ENCODE measurements around the gene MFSD12. TPM values are rescaled to one million over a fixed set of nuclear protein-coding genes. Genes with fewer than 3 reads are reported as not detected.

The MFSD12 gene
- polyA plus RNA-seq, 6 donors from 2014 or later, result 19.1 to 37.6 (median 26.7) TPM

DNA sequence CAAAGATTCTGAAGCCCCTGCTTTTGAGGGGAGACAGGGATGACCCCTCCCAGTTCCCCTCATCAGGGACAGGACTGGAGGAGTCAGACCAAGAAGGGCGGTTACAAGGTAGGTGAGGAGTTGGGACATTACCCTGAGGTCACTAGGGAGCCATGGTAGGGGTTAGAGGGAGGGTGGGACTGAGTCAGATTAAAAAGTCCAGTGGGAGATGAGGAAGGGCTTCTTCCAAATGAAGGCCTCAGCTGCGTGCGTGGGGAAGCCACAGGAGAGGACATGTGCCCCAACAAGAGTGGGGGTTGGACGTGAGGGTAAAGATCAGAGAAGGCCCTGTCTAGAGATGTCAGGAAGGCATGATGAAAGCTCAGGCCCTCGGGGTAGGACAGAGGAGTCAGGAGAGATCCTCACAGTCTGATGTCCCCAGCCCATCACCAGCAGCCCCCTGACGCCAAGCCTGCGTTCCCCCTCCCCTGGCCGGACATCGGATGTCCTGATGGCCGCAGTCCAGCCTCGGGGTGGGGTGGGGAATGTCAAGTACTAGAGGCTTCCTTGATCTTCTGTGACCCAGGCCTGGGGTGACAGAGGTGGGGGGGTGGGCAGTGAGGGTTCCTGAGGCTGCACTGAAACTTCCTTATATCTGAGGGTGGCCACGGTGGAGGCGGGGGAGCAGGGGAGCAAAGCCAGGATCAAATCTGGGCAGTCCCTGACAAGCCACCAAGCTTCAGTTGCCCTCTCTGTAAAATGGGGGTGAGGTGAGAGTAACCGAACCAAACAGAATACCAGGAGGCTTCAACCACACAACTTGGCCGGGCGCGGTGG lies 6.5 kb upstream of the MFSD12 start:
- no peak for ATAC-seq (ENCODE audit: low read depth in 2 of 2)
- Mint-ChIP-seq H3K27ac (peak overlapping the region in 2 of 6 donors; percentile 37 to 87), H3K4me1 (peaks cover 0 to 2% (median 0%) of the 10 kb centered on the region in 3 donors), H3K4me3 (peak overlapping the region in 1 of 8 donors; percentile 29), H3K36me3 (no peaks in the 10 kb centered on the region), H3K9me3 (no peaks in the 10 kb centered on the region), H3K27me3 (no peaks in the 10 kb centered on the region)
- DNase-seq, result no peak

DNA sequence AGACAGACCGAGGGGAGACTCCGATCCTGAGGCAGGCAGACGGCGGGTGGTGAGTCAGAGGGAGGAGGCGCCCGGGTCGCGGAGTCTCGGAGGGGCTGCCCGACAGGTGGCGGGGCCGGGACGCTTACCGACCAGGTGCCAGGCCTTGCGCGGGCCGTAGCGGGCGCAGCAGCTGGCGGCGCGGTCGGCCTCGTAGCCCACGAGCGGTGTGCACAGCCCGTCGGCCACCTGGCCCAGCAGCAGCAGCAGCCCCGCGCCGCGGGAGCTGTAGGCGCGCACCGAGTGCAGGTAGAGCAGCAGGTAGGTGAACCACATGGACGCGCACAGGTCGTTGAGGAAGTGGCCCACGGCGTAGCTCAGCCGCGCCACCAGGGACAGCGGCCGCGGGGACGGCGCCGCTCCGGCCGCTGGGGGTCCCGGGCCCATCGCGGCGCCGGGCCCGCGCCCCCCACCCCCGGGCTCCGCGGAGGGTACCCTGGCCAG lies 367 bp downstream of the MFSD12 start:
- Mint-ChIP-seq H3K4me3 (peak overlapping the region; percentile 86 to 99 (median 93)), H3K36me3 (no peaks in the 10 kb centered on the region), H3K27me3 (no peaks in the 10 kb centered on the region), H3K4me1 (peaks cover 36 to 53% (median 39%) of the 10 kb centered on the region in 3 donors), H3K9me3 (no peaks in the 10 kb centered on the region), H3K27ac (peak overlapping the region in 5 of 6 donors; percentile 5 to 97 (median 70))
- DNase-seq, result peak; percentile 49
- peak; percentile 34 for ATAC-seq (ENCODE audit: low read depth in 2 of 2)

DNA sequence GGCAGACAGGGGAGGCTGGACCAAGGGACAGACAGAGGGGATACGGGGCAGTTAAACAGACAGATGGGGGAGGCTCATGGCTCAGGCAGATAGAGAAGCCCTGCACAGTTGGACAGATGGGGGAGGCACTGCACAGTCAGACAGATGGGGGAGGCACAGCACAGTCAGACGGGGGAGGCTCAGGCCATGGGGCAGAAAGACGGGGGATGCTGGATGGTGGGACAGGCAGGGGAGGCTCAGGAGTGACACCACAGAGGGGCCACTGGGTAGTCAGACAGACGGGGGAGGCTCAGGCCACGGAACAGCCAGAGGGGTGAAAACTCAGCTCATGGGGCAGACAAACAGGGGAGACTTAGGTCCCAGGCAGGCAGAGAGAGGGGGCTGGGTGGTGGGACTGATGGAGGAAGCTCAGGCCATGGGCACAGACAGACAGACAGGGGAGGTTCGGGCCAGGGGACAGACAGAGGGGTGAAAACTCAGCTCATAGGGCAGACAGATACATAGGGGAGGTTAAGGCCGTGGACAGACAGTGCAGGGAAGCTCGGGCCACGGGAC lies 886 bp downstream of the MFSD12 start:
- Mint-ChIP-seq H3K27me3 (no peaks in the 10 kb centered on the region), H3K36me3 (no peaks in the 10 kb centered on the region), H3K4me1 (peaks cover 40 to 58% (median 44%) of the 10 kb centered on the region in 3 donors), H3K27ac (peak overlapping the region; percentile 61 to 97 (median 80)), H3K4me3 (peak overlapping the region; percentile 86 to 99 (median 93)), H3K9me3 (no peaks in the 10 kb centered on the region)
- DNase-seq (no peak), ATAC-seq (ENCODE audit: low read depth in 2 of 2) (no peak)

DNA sequence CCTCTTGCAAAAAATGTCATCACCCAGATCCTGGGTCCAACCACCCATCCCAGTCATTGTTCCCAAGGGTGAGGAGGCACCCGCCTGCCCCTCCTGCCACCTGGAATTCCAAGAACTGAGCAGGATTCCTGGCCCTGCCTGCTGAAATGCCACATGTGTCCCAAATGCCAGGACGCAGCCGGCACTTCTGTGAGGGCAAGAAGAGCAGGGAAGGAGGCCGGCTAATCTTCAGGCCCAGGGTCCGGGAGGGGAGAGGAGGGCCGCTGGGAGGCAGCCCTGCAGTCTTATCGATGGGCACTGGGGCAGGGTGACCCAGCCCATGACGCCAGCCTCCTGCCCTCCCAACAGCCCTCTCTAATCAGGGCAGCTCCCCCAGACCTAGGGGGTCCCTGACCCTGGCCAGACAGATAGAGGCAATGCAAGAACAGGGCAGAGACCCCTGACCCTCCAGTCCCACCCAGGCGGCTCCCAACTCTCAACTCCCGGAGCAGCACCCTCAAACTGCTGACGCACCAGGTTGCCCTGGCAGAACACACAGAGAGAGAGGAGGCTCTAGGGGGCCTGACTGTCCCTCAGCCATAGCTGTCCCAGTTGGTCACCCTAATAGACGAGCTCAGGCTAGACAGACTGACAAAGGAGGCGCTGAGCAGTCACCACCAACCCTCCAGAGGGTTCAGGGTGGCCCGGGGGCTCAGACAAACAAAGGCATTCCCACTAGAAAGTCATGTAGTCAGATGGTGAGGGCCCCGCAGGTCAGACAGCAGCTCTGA lies 1.5 kb downstream of the MFSD12 start:
- H3K4me3 Mint-ChIP-seq, result peak overlapping the region; percentile 86 to 99 (median 93)
- no peaks in the 10 kb centered on the region for H3K36me3 Mint-ChIP-seq
- peak overlapping the region in 5 of 6 donors; percentile 33 to 92 (median 86) for H3K27ac Mint-ChIP-seq
- no peak for ATAC-seq (ENCODE audit: low read depth in 2 of 2)
- H3K4me1 Mint-ChIP-seq, result peaks cover 42 to 61% (median 47%) of the 10 kb centered on the region in 3 donors
- DNase-seq, result no peak
- H3K27me3 Mint-ChIP-seq, result no peaks in the 10 kb centered on the region
- H3K9me3 Mint-ChIP-seq, result no peaks in the 10 kb centered on the region

DNA sequence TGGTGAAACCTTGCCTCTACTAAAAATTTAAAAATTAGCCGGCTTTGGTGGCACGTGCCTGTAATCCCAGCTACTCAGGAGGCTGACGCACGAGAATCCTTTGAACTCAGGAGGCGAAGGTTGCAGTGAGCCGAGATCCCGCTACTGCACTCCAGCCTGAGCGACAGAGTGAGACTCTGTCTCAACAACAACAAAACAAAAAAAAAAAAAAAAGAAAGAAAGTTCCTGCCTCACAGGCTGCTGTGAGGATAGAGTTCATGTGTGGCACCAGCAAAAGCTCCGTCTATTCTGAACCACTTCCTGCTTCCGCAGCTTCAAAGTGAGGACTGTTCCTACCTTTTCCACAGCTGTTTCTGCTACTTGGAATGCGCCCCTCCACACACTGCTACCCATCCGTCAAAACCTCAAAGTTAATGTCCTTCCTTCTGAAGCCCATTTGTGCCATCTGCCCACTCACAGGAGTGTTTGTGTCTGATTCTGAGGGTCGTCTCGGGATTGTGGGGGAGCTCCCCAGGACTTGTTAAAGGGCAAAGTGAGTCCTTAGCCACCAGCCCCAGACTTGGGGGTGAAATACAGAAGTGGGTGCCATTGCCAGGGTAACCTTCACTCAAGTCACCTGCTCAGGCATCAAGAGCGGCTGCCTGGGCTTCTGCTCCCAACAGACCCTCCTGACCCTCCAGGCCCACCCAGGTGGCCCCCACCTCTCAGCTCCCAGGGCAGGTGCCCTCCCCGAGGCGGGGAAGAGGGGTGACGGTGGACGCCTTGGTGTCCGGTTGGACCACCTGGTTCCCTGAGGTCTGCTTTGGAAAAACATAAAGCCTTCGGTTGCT lies 2.9 kb downstream of the MFSD12 start:
- DNase-seq (no peak), ATAC-seq (ENCODE audit: low read depth in 2 of 2) (no peak)
- Mint-ChIP-seq H3K36me3 (no peaks in the 10 kb centered on the region), H3K27me3 (no peaks in the 10 kb centered on the region), H3K4me1 (peaks cover 44 to 64% (median 50%) of the 10 kb centered on the region in 3 donors), H3K4me3 (peak overlapping the region; percentile 71 to 95 (median 88)), H3K27ac (peak overlapping the region in 5 of 6 donors; percentile 63 to 96 (median 88)), H3K9me3 (no peaks in the 10 kb centered on the region)

DNA sequence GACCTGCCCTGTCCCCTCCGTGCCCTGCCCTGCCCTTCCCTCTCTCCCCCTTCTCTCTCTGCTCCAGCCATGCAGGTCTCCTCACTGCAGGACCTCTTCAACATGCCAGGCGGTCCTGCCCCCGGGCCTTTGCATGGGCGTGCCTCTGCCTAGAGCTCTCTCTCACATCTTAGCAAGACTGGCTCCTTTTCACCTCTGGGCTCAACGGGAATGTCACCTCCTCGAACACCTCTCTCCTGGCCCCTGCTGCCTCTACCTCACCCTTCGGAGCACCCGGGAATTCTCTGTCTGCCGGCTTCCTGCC lies 5.6 kb downstream of the MFSD12 start:
- peak overlapping the region in 4 of 6 donors; percentile 10 to 98 (median 90) for H3K27ac Mint-ChIP-seq
- no peaks in the 10 kb centered on the region for H3K9me3 Mint-ChIP-seq
- no peaks in the 10 kb centered on the region for H3K27me3 Mint-ChIP-seq
- H3K4me1 Mint-ChIP-seq, result peaks cover 38 to 54% (median 47%) of the 10 kb centered on the region in 3 donors
- no peaks in the 10 kb centered on the region for H3K36me3 Mint-ChIP-seq
- DNase-seq, result no peak
- no peak for ATAC-seq (ENCODE audit: low read depth in 2 of 2)
- H3K4me3 Mint-ChIP-seq, result peak overlapping the region in 5 of 8 donors; percentile 8 to 60 (median 56)

DNA sequence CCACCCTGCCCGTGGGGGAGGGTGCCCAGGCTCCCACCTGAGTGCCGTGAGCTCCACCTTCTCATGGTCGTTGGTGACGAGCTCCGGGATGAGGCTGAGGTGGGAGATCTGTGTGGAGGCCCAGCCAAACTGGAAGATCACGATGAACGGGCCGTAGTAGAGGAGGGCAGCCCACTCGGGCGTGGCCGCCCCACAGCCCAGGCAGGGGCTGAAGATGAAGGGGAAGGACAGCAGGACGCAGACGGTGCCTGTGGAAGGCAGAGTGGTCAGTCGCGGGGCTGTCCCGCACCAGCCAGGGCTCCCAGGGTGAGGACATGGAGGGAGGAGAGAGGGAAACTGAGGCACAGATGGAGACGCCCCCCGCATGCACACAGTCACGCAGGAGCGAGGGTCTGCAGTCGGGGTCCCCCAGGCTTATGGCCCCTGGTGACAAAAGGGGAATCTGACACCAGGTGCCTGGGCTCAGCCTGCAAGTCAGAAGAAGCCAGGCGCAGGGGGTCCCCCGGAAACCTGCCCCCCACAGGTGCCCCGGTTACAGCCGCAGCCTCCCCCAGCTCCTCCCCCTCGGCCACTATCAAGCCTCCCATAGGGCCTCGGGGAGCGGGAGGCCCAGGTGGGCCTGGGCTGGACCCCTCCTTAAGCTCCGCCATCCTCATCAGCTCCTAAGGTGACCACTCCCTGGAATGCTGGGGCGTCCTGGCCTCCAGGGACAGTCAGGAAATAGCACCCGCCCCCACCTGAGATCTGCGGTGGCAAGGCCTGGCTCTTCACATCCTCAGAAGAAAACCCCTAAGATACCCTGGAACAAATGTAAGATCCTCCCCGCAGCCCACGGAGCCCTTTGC lies 6.2 kb downstream of the MFSD12 start:
- Mint-ChIP-seq H3K36me3 (no peaks in the 10 kb centered on the region), H3K9me3 (no peaks in the 10 kb centered on the region), H3K4me1 (peaks cover 32 to 48% (median 41%) of the 10 kb centered on the region in 3 donors), H3K4me3 (peak overlapping the region in 6 of 8 donors; percentile 8 to 72 (median 58)), H3K27ac (peak overlapping the region in 4 of 6 donors; percentile 34 to 98 (median 90)), H3K27me3 (no peaks in the 10 kb centered on the region)
- DNase-seq (no peak), ATAC-seq (ENCODE audit: low read depth in 2 of 2) (no peak)

DNA sequence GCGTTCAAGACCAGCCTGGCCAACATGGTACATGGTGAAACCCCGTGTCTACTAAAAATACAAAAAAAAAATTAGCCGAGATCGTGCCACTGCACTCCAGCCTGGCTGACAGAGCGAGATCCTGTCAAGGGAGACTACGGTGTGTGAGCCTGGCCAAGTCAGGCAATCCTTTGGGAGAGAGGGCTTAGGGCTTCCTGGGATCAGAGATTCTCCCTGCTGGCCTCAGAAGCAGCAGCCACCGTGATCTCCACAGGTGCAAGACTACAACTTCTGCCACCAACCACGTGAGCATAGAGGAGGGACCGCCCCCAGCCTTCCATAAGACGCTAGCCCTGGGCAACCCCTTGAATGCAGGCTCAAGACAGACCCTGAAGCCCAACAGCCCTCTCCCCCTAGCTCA lies 7.6 kb downstream of the MFSD12 start:
- peak overlapping the region in 1 of 8 donors; percentile 78 for H3K4me3 Mint-ChIP-seq
- H3K36me3 Mint-ChIP-seq, result peaks cover 0 to 12% of the 10 kb centered on the region in 2 donors
- H3K27ac Mint-ChIP-seq, result peak overlapping the region in 1 of 6 donors; percentile 32
- no peak for ATAC-seq (ENCODE audit: low read depth in 2 of 2)
- peaks cover 31 to 45% (median 38%) of the 10 kb centered on the region in 3 donors for H3K4me1 Mint-ChIP-seq
- H3K27me3 Mint-ChIP-seq, result no peaks in the 10 kb centered on the region
- H3K9me3 Mint-ChIP-seq, result no peaks in the 10 kb centered on the region
- no peak for DNase-seq

DNA sequence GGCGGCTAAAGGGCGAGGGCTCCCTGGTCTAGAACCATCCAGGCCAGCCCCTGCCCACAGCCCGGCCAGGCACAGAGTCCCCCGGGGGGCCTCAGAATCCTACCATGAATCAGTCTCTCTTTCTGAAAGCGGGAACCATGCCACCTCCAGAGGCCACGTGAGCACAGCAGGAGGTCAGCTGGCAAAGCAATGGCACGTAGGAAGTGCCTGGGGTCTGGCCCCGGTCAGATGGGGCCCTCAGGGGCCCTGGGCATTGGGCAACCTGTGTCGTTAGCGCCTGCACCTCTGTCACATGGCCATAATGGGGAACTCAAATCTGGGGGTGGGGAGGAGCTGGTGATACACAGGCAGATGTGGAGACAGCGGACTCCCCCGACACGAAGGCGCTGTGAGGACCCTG lies 8.8 kb downstream of the MFSD12 start:
- DNase-seq (no peak), ATAC-seq (ENCODE audit: low read depth in 2 of 2) (no peak)
- Mint-ChIP-seq H3K4me3 (no peak overlapping the region), H3K9me3 (no peaks in the 10 kb centered on the region), H3K4me1 (peaks cover 27 to 36% (median 32%) of the 10 kb centered on the region in 3 donors), H3K27me3 (no peaks in the 10 kb centered on the region), H3K27ac (no peak overlapping the region), H3K36me3 (peaks cover 0 to 12% of the 10 kb centered on the region in 2 donors)

DNA sequence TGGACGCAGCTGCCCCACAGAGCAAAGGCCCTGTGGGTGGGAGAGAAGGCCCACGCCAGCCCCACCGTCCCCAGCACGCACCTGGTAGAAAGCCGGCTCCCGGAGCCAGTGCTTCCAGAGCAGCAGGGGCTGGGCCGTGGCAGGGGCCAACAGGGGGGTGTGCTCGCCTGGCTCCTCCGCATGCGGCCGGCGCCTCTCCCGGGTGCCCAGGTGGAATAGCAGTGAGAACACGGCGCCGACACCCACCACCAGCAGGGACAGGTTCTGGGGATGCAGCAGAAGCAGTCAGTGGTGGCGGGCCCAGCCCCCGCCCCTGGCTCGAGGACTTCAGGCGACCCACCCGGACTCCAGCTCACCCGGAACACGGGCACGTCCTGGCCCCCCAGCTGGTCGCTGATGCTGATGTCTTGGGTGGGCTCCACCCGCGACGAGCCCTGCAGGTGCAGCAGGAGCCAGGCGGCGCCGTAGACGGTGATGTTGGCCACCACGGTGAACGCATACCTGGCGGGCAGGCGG lies 9.6 kb downstream of the MFSD12 start:
- Mint-ChIP-seq H3K4me3 (no peak overlapping the region), H3K9me3 (no peaks in the 10 kb centered on the region), H3K4me1 (peaks cover 23 to 29% (median 28%) of the 10 kb centered on the region in 3 donors), H3K27ac (no peak overlapping the region), H3K36me3 (peaks cover 0 to 12% of the 10 kb centered on the region in 2 donors), H3K27me3 (no peaks in the 10 kb centered on the region)
- no peak for ATAC-seq (ENCODE audit: low read depth in 2 of 2)
- no peak for DNase-seq

DNA sequence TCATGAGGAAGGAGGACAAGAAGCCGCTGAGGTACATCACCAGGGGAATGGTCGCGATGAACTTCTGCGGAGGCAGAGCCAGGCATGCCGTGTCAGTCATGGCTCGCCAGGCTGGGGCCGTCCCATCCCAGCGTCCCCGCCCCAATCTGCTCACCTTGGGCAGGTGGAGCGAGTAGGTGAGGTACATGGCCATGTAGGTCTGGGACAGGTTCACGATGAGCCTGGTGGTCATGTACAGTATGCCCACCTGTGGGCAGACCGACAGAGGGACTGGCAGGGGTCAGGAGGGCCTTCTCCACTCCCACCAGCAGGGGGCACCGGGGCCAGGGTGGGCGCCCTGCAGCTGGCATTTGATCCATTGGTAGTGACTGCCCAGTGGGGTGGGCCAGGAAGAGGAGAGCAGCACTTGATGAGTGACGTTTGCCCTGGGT lies 10.1 kb downstream of the MFSD12 start:
- ATAC-seq (ENCODE audit: low read depth in 2 of 2), result peak; percentile 23 to 24
- no peak overlapping the region for H3K4me3 Mint-ChIP-seq
- H3K27me3 Mint-ChIP-seq, result no peaks in the 10 kb centered on the region
- no peak overlapping the region for H3K27ac Mint-ChIP-seq
- H3K36me3 Mint-ChIP-seq, result peaks cover 0 to 12% of the 10 kb centered on the region in 2 donors
- no peaks in the 10 kb centered on the region for H3K9me3 Mint-ChIP-seq
- peak; percentile 18 for DNase-seq
- H3K4me1 Mint-ChIP-seq, result peaks cover 18 to 24% (median 22%) of the 10 kb centered on the region in 3 donors

DNA sequence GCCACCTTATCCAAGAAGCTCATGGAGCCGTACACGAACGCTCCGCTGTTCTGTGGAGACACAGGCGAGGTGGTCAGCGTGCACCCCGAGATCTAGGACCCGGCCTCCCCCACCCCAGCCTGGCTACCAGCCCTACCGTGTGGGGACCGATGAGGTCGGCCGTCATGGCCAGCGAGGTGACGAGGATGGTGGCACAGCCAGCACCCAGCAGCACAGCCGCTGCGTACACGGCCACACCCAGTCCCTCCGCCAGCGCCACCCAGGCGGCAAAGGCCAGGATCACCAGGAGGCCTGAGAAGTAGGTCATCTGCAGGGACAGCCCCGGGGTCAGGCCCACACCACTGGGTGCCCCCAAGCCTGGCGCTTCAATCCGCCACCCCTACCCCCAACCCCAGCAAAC lies 11.3 kb downstream of the MFSD12 start:
- Mint-ChIP-seq H3K27ac (peak overlapping the region in 1 of 6 donors; percentile 86), H3K9me3 (no peaks in the 10 kb centered on the region), H3K27me3 (no peaks in the 10 kb centered on the region), H3K4me3 (peak overlapping the region in 1 of 8 donors; percentile 68), H3K4me1 (peaks cover 14 to 17% (median 16%) of the 10 kb centered on the region in 3 donors), H3K36me3 (peaks cover 0 to 12% of the 10 kb centered on the region in 2 donors)
- ATAC-seq (ENCODE audit: low read depth in 2 of 2), result no peak
- no peak for DNase-seq
